T-helper 1 cell treated with Interleukin-12 subunit alpha and Interleukin-12 subunit beta and Interleukin-4 antibody, amounts not matched to agents 30 ng/mL and 1 ng/mL, for 36 hours (primary cell): ENCODE results near the gene SYNDIG1. TPM values are rescaled to one million over a fixed set of nuclear protein-coding genes. Genes with fewer than 3 reads are reported as not detected.

Source experiments
- intact Hi-C: fragments of 100-400 bp; cut with micrococcal nuclease; formaldehyde crosslinking; loops from one replicate; pipeline ENCODE4 v1.15.1; 2024
- total RNA-seq: library from RNA; stranded (reverse); gene quantifications from 2 replicates; pipeline ENCODE4 v1.2.3, GENCODE V29; 2022

SYNDIG1 gene
- total RNA-seq, 1 donor from 2014 or later, result not detected

GRCh38 chr20:24630486-24631172 is 161.2 kb downstream of the SYNDIG1 start:
- intact Hi-C loops, result no loop called here

GRCh38 chr20:24631173-24631505 is 161.7 kb downstream of the SYNDIG1 start:
- intact Hi-C loops, result no loop called here

- intact Hi-C loops, result no loop called here
Observed at GRCh38 chr20:24632581-24632980, 163.2 kb downstream of the SYNDIG1 start.

GRCh38 chr20:24633026-24633425 is 163.6 kb downstream of the SYNDIG1 start:
- intact Hi-C loops, result no loop called here

- intact Hi-C loops, result no loop called here
Observed at GRCh38 chr20:24633521-24633920, 164.1 kb downstream of the SYNDIG1 start.

GRCh38 chr20:24634855-24635254 is 165.4 kb downstream of the SYNDIG1 start:
- intact Hi-C loops, result no loop called here

GRCh38 chr20:24636626-24637025 is 167.2 kb downstream of the SYNDIG1 start:
- intact Hi-C loops, result no loop called here

- intact Hi-C loops, result no loop called here
Observed at GRCh38 chr20:24637087-24637486, 167.7 kb downstream of the SYNDIG1 start.

- intact Hi-C loops, result no loop called here
Observed at GRCh38 chr20:24637941-24638340, 168.5 kb downstream of the SYNDIG1 start.

- intact Hi-C loops, result no loop called here
Observed at GRCh38 chr20:24638591-24639548, 169.4 kb downstream of the SYNDIG1 start.

GRCh38 chr20:24640276-24640675 is 170.8 kb downstream of the SYNDIG1 start:
- intact Hi-C loops, result no loop called here

GRCh38 chr20:24640686-24641085 is 171.3 kb downstream of the SYNDIG1 start:
- intact Hi-C loops, result no loop called here

- intact Hi-C loops, result no loop called here
Observed at GRCh38 chr20:24643731-24644626, 174.6 kb downstream of the SYNDIG1 start.

- intact Hi-C loops, result no loop called here
Observed at GRCh38 chr20:24646321-24646720, 176.9 kb downstream of the SYNDIG1 start.

GRCh38 chr20:24647713-24648112 is 178.3 kb downstream of the SYNDIG1 start:
- intact Hi-C loops, result no loop called here

- intact Hi-C loops, result no loop called here
Observed at GRCh38 chr20:24648481-24648880, 179.1 kb downstream of the SYNDIG1 start.

GRCh38 chr20:24648919-24649318 is 179.5 kb downstream of the SYNDIG1 start:
- intact Hi-C loops, result no loop called here

- intact Hi-C loops, result no loop called here
Observed at GRCh38 chr20:24649787-24650490, 180.5 kb downstream of the SYNDIG1 start.

GRCh38 chr20:24651171-24651975 is 181.9 kb downstream of the SYNDIG1 start:
- intact Hi-C loops, result no loop called here

GRCh38 chr20:24651976-24652345 is 182.5 kb downstream of the SYNDIG1 start:
- intact Hi-C loops, result no loop called here
